ENCODE data around the gene KIAA0040. TPM values are rescaled to one million over a fixed set of nuclear protein-coding genes. Genes with fewer than 3 reads are reported as not detected.

Gene KIAA0040
- total RNA-seq, 1 experiment from 2014 or later = 10.6 TPM

GRCh38 chr1:175152006-175152652 lies 40.4 kb downstream of the KIAA0040 start:
- 0 out of 2 replicates have a peak overlapping the region, but pooled peaks have one; percentile 1 for H3K4me3 ChIP-seq (ENCODE audit: insufficient read depth, low read depth, low read length)
- peak; percentile 85 for DNase-seq

GRCh38 chr1:175150596-175151319 lies 41.8 kb downstream of the KIAA0040 start:
- no peak for DNase-seq
- Histone ChIP-seq H3K27me3 (ENCODE audit: control insufficient read depth, insufficient read depth, low read length) (peaks cover 3% of the 10 kb centered on the region; the same call in 1 of the 2 replicates), H3K36me3 (replicated peaks; ENCODE audit: control insufficient read depth, insufficient read depth, low read length) (no peaks in the 10 kb centered on the region), H3K4me3 (ENCODE audit: insufficient read depth, low read depth, low read length) (no peak overlapping the region)

More at GRCh38 chr1:175152006-175152652, 40.4 kb downstream of the KIAA0040 start:
- Histone ChIP-seq H3K27me3 (ENCODE audit: control insufficient read depth, insufficient read depth, low read length) (peaks cover 3% of the 10 kb centered on the region; the same call in 1 of the 2 replicates), H3K36me3 (replicated peaks; ENCODE audit: control insufficient read depth, insufficient read depth, low read length) (no peaks in the 10 kb centered on the region)

GRCh38 chr1:175148068-175148467 lies 44.5 kb downstream of the KIAA0040 start:
- no peaks in the 10 kb centered on the region for H3K36me3 ChIP-seq (replicated peaks; ENCODE audit: control insufficient read depth, insufficient read depth, low read length)
- no peak for DNase-seq
- H3K27me3 ChIP-seq (ENCODE audit: control insufficient read depth, insufficient read depth, low read length) = peaks cover 3% of the 10 kb centered on the region; the same call in 1 of the 2 replicates
- H3K4me3 ChIP-seq (ENCODE audit: insufficient read depth, low read depth, low read length) = no peak overlapping the region

GRCh38 chr1:175147569-175147968 lies 45.0 kb downstream of the KIAA0040 start:
- no peaks in the 10 kb centered on the region for H3K36me3 ChIP-seq (replicated peaks; ENCODE audit: control insufficient read depth, insufficient read depth, low read length)
- DNase-seq = no peak

GRCh38 chr1:175146529-175147213 lies 45.9 kb downstream of the KIAA0040 start:
- peaks cover 3% of the 10 kb centered on the region; the same call in 1 of the 2 replicates for H3K27me3 ChIP-seq (ENCODE audit: control insufficient read depth, insufficient read depth, low read length)
- peak; percentile 87 for DNase-seq
- 0 out of 2 replicates have a peak overlapping the region, but pooled peaks have one; percentile 0 for H3K4me3 ChIP-seq (ENCODE audit: insufficient read depth, low read depth, low read length)
- H3K36me3 ChIP-seq (replicated peaks; ENCODE audit: control insufficient read depth, insufficient read depth, low read length) = no peaks in the 10 kb centered on the region

More at GRCh38 chr1:175147569-175147968, 45.0 kb downstream of the KIAA0040 start:
- Histone ChIP-seq H3K4me3 (ENCODE audit: insufficient read depth, low read depth, low read length) (no peak overlapping the region), H3K27me3 (ENCODE audit: control insufficient read depth, insufficient read depth, low read length) (peaks cover 3% of the 10 kb centered on the region; the same call in 1 of the 2 replicates)

- H3K36me3 ChIP-seq (replicated peaks; ENCODE audit: control insufficient read depth, insufficient read depth, low read length) = no peaks in the 10 kb centered on the region
- H3K27me3 ChIP-seq (ENCODE audit: control insufficient read depth, insufficient read depth, low read length) = peaks cover 3% of the 10 kb centered on the region; the same call in 1 of the 2 replicates
- DNase-seq = no peak
- no peak overlapping the region for H3K4me3 ChIP-seq (ENCODE audit: insufficient read depth, low read depth, low read length)
These were observed 46.6 kb downstream of the KIAA0040 start for GRCh38 chr1:175145899-175146528.

GRCh38 chr1:175138579-175138978 lies 54.0 kb downstream of the KIAA0040 start:
- DNase-seq = no peak
- Histone ChIP-seq H3K27me3 (ENCODE audit: control insufficient read depth, insufficient read depth, low read length) (no peaks in the 10 kb centered on the region; the same call in 1 of the 2 replicates), H3K4me3 (ENCODE audit: insufficient read depth, low read depth, low read length) (no peak overlapping the region), H3K36me3 (replicated peaks; ENCODE audit: control insufficient read depth, insufficient read depth, low read length) (no peaks in the 10 kb centered on the region)

GRCh38 chr1:175137369-175137768 lies 55.2 kb downstream of the KIAA0040 start:
- Histone ChIP-seq H3K36me3 (replicated peaks; ENCODE audit: control insufficient read depth, insufficient read depth, low read length) (no peaks in the 10 kb centered on the region), H3K4me3 (ENCODE audit: insufficient read depth, low read depth, low read length) (no peak overlapping the region), H3K27me3 (ENCODE audit: control insufficient read depth, insufficient read depth, low read length) (no peaks in the 10 kb centered on the region; the same call in 1 of the 2 replicates)
- DNase-seq = no peak

GRCh38 chr1:175136246-175136645 lies 56.3 kb downstream of the KIAA0040 start:
- no peak for DNase-seq
- Histone ChIP-seq H3K27me3 (ENCODE audit: control insufficient read depth, insufficient read depth, low read length) (no peaks in the 10 kb centered on the region; the same call in 1 of the 2 replicates), H3K36me3 (replicated peaks; ENCODE audit: control insufficient read depth, insufficient read depth, low read length) (no peaks in the 10 kb centered on the region), H3K4me3 (ENCODE audit: insufficient read depth, low read depth, low read length) (no peak overlapping the region)

- Histone ChIP-seq H3K36me3 (replicated peaks; ENCODE audit: control insufficient read depth, insufficient read depth, low read length) (no peaks in the 10 kb centered on the region), H3K27me3 (ENCODE audit: control insufficient read depth, insufficient read depth, low read length) (no peaks in the 10 kb centered on the region; the same call in 1 of the 2 replicates), H3K4me3 (ENCODE audit: insufficient read depth, low read depth, low read length) (no peak overlapping the region)
- no peak for DNase-seq
These were observed 58.1 kb downstream of the KIAA0040 start for GRCh38 chr1:175134500-175134899.

- H3K4me3 ChIP-seq (ENCODE audit: insufficient read depth, low read depth, low read length) = no peak overlapping the region
- DNase-seq = no peak
- no peaks in the 10 kb centered on the region; the same call in 1 of the 2 replicates for H3K27me3 ChIP-seq (ENCODE audit: control insufficient read depth, insufficient read depth, low read length)
- no peaks in the 10 kb centered on the region for H3K36me3 ChIP-seq (replicated peaks; ENCODE audit: control insufficient read depth, insufficient read depth, low read length)
These were observed 58.7 kb downstream of the KIAA0040 start for GRCh38 chr1:175133673-175134435.

- no peak for DNase-seq
- Histone ChIP-seq H3K36me3 (replicated peaks; ENCODE audit: control insufficient read depth, insufficient read depth, low read length) (no peaks in the 10 kb centered on the region), H3K27me3 (ENCODE audit: control insufficient read depth, insufficient read depth, low read length) (no peaks in the 10 kb centered on the region; the same call in 1 of the 2 replicates), H3K4me3 (ENCODE audit: insufficient read depth, low read depth, low read length) (no peak overlapping the region)
These were observed 60.1 kb downstream of the KIAA0040 start for GRCh38 chr1:175132436-175132835.

- no peak for DNase-seq
- H3K4me3 ChIP-seq (ENCODE audit: insufficient read depth, low read depth, low read length) = no peak overlapping the region
- H3K36me3 ChIP-seq (replicated peaks; ENCODE audit: control insufficient read depth, insufficient read depth, low read length) = no peaks in the 10 kb centered on the region
- no peaks in the 10 kb centered on the region; the same call in 1 of the 2 replicates for H3K27me3 ChIP-seq (ENCODE audit: control insufficient read depth, insufficient read depth, low read length)
These were observed 61.5 kb downstream of the KIAA0040 start for GRCh38 chr1:175131095-175131494.

Measured in H7 (cell line).